Sigmoid colon (tissue), 4 donors: Measurements from ENCODE around the gene NFE2L3.

Experiments
- POLR2A ChIP-seq, 2 donors: fragments of 450-650 bp; IDR thresholded peaks; one replicate each; pipeline ENCODE4 v1.6.1; 2016; ENCODE audit warnings: antibody characterized with exemption in 2 of 2, mild to moderate bottlenecking in 2 of 2, moderate library complexity in 2 of 2
- POLR2AphosphoS5 ChIP-seq, 4 donors: sonication (generic); formaldehyde crosslinking; IDR thresholded peaks; one replicate each; pipeline ENCODE4 v1.6.1; 2017; ENCODE audit warnings: antibody characterized with exemption in 4 of 4
- TF ChIP-seq, protein P1 (sequence below), 4 experiments: fragments of 450-650 bp in 3 of 4; fragments of 200-600 bp in 1 of 4; IDR thresholded peaks; one replicate each; pipeline ENCODE4 v1.5.1; 2016 to 2019; ENCODE audit warnings: antibody characterized with exemption in 4 of 4, mild to moderate bottlenecking in 3 of 4, moderate library complexity in 2 of 4

DNA sequence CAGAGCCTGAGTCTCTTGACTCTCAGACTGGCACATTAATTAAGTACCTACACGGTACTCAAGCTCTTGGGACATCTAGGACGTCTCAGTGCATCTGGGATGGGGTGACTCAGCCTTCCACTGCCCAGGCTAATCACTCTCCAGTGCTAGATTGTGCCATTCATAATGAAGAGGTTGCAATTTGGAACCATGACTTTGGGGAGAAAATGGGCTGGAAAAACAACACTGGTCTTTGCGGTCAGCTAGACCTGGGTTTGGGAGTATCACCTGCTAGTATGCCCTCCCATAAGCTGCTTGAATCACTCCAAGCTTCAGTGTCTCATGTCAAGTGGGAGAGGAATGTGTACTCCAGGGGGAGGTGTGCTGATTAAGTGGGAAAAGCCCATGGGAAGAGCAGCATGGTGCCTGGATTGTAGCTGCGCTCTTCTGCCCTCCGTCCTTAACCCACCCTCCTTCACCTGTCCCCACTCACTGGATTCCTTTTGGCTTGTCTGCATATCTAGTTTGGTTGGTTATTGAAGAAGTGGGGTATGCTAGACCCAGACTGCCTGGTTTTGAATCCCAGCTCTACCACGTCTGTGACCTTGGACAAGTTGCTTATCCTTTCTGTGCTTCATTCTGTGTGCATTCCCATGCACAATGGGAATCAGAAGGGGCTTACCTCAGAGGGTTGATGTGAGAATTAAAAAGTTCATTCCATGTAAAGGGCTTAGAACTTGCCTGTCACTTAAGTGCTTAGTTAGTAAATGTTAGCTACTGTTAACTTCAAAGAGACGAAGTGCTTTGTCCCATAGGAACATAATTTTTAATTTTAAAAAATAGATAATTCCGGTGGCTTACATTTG is 3.8 kb downstream of the NFE2L3 start:
- TF ChIP-seq POLR2AphosphoS5 (IDR thresholded peaks at IDR 0.05) = no peak
- TF ChIP-seq POLR2A (IDR thresholded peaks at IDR 0.05) = no peak
- TF ChIP-seq, protein P1, sequence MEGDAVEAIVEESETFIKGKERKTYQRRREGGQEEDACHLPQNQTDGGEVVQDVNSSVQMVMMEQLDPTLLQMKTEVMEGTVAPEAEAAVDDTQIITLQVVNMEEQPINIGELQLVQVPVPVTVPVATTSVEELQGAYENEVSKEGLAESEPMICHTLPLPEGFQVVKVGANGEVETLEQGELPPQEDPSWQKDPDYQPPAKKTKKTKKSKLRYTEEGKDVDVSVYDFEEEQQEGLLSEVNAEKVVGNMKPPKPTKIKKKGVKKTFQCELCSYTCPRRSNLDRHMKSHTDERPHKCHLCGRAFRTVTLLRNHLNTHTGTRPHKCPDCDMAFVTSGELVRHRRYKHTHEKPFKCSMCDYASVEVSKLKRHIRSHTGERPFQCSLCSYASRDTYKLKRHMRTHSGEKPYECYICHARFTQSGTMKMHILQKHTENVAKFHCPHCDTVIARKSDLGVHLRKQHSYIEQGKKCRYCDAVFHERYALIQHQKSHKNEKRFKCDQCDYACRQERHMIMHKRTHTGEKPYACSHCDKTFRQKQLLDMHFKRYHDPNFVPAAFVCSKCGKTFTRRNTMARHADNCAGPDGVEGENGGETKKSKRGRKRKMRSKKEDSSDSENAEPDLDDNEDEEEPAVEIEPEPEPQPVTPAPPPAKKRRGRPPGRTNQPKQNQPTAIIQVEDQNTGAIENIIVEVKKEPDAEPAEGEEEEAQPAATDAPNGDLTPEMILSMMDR (IDR thresholded peaks at IDR 0.05) = no peak
